Measurements from ENCODE around the gene METTL24. TPM values are rescaled to one million over a fixed set of nuclear protein-coding genes. Genes with fewer than 3 reads are reported as not detected.

METTL24 gene
- total RNA-seq, 1 experiment from 2014 or later, result not detected

DNA sequence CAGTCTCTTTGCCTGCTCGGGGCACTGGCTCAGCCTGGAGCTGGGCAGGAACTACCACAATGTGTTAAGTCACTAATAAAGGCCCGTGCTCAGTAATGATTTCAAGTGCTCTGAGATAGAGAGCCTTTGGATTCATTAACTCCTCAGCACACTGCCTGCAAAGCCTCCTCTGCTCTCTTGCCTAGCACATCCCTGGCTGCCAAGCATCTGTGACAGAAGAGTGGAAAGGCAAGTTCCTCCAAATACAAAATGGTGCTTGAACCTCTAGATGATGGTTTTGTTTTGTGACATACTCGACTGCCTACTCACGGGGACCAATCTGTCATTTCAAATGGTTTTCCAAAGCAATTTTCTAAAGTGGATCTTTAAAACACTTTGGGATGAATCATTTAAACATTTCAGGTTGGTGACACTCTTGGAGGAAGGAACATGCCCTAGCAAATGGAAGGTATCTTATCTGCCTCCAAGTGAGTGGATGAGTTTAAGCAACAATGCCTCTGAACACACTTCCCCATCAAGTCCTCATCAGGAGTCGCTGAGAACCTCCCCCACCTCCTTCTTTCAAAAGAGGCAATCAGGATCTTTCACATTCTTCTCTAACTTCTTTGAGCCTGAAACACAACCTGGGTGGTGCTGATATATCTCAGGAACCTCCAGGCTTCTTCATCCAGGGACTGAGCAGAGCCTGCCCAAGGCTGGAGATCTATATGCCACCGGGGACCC, 35.8 kb downstream of the METTL24 start:
- no peaks in the 10 kb centered on the region for H3K27me3 ChIP-seq (ENCODE audit: insufficient read depth, low read depth)
- H3F3A ChIP-seq (ENCODE audit: insufficient read depth, low read depth), result no peaks in the 10 kb centered on the region
- no peak overlapping the region for H2AFZ ChIP-seq
- H3K4me1 ChIP-seq (replicated peaks; ENCODE audit: insufficient read depth), result no peaks in the 10 kb centered on the region
- intact Hi-C loops (cut with micrococcal nuclease; ENCODE audit: unreplicated experiment), result no loop called here
- no peak overlapping the region for H3K4me3 ChIP-seq
- TF ChIP-seq, protein P1, sequence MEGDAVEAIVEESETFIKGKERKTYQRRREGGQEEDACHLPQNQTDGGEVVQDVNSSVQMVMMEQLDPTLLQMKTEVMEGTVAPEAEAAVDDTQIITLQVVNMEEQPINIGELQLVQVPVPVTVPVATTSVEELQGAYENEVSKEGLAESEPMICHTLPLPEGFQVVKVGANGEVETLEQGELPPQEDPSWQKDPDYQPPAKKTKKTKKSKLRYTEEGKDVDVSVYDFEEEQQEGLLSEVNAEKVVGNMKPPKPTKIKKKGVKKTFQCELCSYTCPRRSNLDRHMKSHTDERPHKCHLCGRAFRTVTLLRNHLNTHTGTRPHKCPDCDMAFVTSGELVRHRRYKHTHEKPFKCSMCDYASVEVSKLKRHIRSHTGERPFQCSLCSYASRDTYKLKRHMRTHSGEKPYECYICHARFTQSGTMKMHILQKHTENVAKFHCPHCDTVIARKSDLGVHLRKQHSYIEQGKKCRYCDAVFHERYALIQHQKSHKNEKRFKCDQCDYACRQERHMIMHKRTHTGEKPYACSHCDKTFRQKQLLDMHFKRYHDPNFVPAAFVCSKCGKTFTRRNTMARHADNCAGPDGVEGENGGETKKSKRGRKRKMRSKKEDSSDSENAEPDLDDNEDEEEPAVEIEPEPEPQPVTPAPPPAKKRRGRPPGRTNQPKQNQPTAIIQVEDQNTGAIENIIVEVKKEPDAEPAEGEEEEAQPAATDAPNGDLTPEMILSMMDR (conservative IDR thresholded peaks at IDR 0.05), result no peak
- no peak for TF ChIP-seq EZH2 (IDR thresholded peaks at IDR 0.05; ENCODE audit: low read depth)
- no peaks in the 10 kb centered on the region for H3K79me2 ChIP-seq (ENCODE audit: low read depth)
- no peaks in the 10 kb centered on the region for H3K9me3 ChIP-seq (ENCODE audit: insufficient read depth, low read depth)
- POLR2A ChIA-PET (ENCODE audit: unreplicated experiment), result no interaction called here
- DNase-seq, result no peak
- no peaks in the 10 kb centered on the region for H3K36me3 ChIP-seq (ENCODE audit: low read depth)
- H3K9me2 ChIP-seq (ENCODE audit: insufficient read depth), result no peaks in the 10 kb centered on the region
- no peak overlapping the region for H3K4me2 ChIP-seq
- CTCF ChIA-PET, result no interaction called here
- H4K20me1 ChIP-seq (ENCODE audit: insufficient read depth), result no peaks in the 10 kb centered on the region
- H3K27ac ChIP-seq, result no peak overlapping the region
- BruUV-seq (replicated peaks), result no TSS peak

- BruUV-seq (replicated peaks), result no TSS peak
- H3K36me3 ChIP-seq (ENCODE audit: low read depth), result no peaks in the 10 kb centered on the region
- intact Hi-C loops (cut with micrococcal nuclease; ENCODE audit: unreplicated experiment), result no loop called here
- H3K27ac ChIP-seq, result no peak overlapping the region
- H3F3A ChIP-seq (ENCODE audit: insufficient read depth, low read depth), result no peaks in the 10 kb centered on the region
- ChIA-PET CTCF (no interaction called here), POLR2A (ENCODE audit: unreplicated experiment) (no interaction called here)
- no peak for DNase-seq
- no peak overlapping the region for H3K4me2 ChIP-seq
- no peaks in the 10 kb centered on the region for H3K4me1 ChIP-seq (replicated peaks; ENCODE audit: insufficient read depth)
- TF ChIP-seq, protein P1 (conservative IDR thresholded peaks at IDR 0.05), result no peak
- no peak for TF ChIP-seq EZH2 (IDR thresholded peaks at IDR 0.05; ENCODE audit: low read depth)
- no peaks in the 10 kb centered on the region for H3K9me2 ChIP-seq (ENCODE audit: insufficient read depth)
- no peaks in the 10 kb centered on the region for H3K9me3 ChIP-seq (ENCODE audit: insufficient read depth, low read depth)
- no peaks in the 10 kb centered on the region for H3K79me2 ChIP-seq (ENCODE audit: low read depth)
- H2AFZ ChIP-seq, result no peak overlapping the region
- H3K27me3 ChIP-seq (ENCODE audit: insufficient read depth, low read depth), result peaks cover 9% of the 10 kb centered on the region; the same call in 1 of the 2 replicates
- H3K4me3 ChIP-seq, result no peak overlapping the region
- H4K20me1 ChIP-seq (ENCODE audit: insufficient read depth), result no peaks in the 10 kb centered on the region
Measured at GRCh38 chr6:110320307-110320706, 37.8 kb downstream of the METTL24 start.

- no peaks in the 10 kb centered on the region for H3F3A ChIP-seq (ENCODE audit: insufficient read depth, low read depth)
- no peak overlapping the region for H3K4me3 ChIP-seq
- no peaks in the 10 kb centered on the region for H3K79me2 ChIP-seq (ENCODE audit: low read depth)
- no peak overlapping the region for H3K4me2 ChIP-seq
- no peak for DNase-seq
- intact Hi-C loops (cut with micrococcal nuclease; ENCODE audit: unreplicated experiment), result no loop called here
- H3K9me2 ChIP-seq (ENCODE audit: insufficient read depth), result no peaks in the 10 kb centered on the region
- H2AFZ ChIP-seq, result no peak overlapping the region
- POLR2A ChIA-PET (ENCODE audit: unreplicated experiment), result no interaction called here
- H3K9me3 ChIP-seq (ENCODE audit: insufficient read depth, low read depth), result no peaks in the 10 kb centered on the region
- TF ChIP-seq EZH2 (IDR thresholded peaks at IDR 0.05; ENCODE audit: low read depth), result no peak
- TF ChIP-seq, protein P1 (conservative IDR thresholded peaks at IDR 0.05), result no peak
- no TSS peak for BruUV-seq (replicated peaks)
- no peaks in the 10 kb centered on the region for H4K20me1 ChIP-seq (ENCODE audit: insufficient read depth)
- H3K36me3 ChIP-seq (ENCODE audit: low read depth), result no peaks in the 10 kb centered on the region
- CTCF ChIA-PET, result no interaction called here
- peaks cover 11% of the 10 kb centered on the region; the same call in 1 of the 2 replicates for H3K27me3 ChIP-seq (ENCODE audit: insufficient read depth, low read depth)
- no peaks in the 10 kb centered on the region for H3K4me1 ChIP-seq (replicated peaks; ENCODE audit: insufficient read depth)
- no peak overlapping the region for H3K27ac ChIP-seq
Measured at GRCh38 chr6:110319843-110320242, 38.3 kb downstream of the METTL24 start.

Data from PC-9 (cell line).